ENCODE measurements around the gene LRSAM1. TPM values are rescaled to one million over a fixed set of nuclear protein-coding genes. Genes with fewer than 3 reads are reported as not detected.

LRSAM1 gene
- total and polyA plus RNA-seq, 9 of the 15 experiments (the other 6 are each of a cell fraction or from before 2014, with no cell fraction given), result 0.07 to 16.2 (median 4.7) TPM

GRCh38 chr9:127539259-127539981, 88.1 kb downstream of the LRSAM1 start (continued):
- TF ChIP-seq ZNF140 (CRISPR knock-in tag; IDR thresholded peaks at IDR 0.05), result no peak
- no peak for TF ChIP-seq BRF2 (IDR thresholded peaks at IDR 0.05; ENCODE audit: borderline replicate concordance, insufficient read depth, insufficient read length)
- peak; percentile 87 for TF ChIP-seq DACH1 (IDR thresholded peaks at IDR 0.05; ENCODE audit: partially characterized antibody)

GRCh38 chr9:127539982-127540663, 88.8 kb downstream of the LRSAM1 start:
- intact Hi-C loops (cut with micrococcal nuclease), result loop anchor here (5.0 kb wide), 1 partner anchor 37 kb away; no protein-coding TSS in a partner anchor
- TF ChIP-seq HNRNPL (IDR thresholded peaks at IDR 0.05; ENCODE audit: low read depth, low read length) (no peak), CXXC5 (CRISPR knock-in tag; IDR thresholded peaks at IDR 0.05) (peak; percentile 32; the same call in 1 of the 2 replicates)
- TF ChIP-seq, protein P1, sequence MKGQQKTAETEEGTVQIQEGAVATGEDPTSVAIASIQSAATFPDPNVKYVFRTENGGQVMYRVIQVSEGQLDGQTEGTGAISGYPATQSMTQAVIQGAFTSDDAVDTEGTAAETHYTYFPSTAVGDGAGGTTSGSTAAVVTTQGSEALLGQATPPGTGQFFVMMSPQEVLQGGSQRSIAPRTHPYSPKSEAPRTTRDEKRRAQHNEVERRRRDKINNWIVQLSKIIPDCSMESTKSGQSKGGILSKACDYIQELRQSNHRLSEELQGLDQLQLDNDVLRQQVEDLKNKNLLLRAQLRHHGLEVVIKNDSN (CRISPR knock-in tag; IDR thresholded peaks at IDR 0.05), result peak; percentile 43; the same call in 1 of the 2 replicates

More at GRCh38 chr9:127539982-127540663, 88.8 kb downstream of the LRSAM1 start:
- Histone ChIP-seq H3K79me2 (ENCODE audit: control insufficient read depth, insufficient read depth, low read length) (peaks cover 63% of the 10 kb centered on the region), H3K9ac (ENCODE audit: insufficient read depth in 1 of 2, low read depth in 2 of 2, low read length in 2 of 2) (peak overlapping the region; percentile 23 to 36; a peak in 3 of 4 replicates), H3K27ac (ENCODE audit: extremely low read depth, low read depth, low read length) (peak overlapping the region; percentile 67; the same call in 2 of the 3 replicates), H3K27me3 (ENCODE audit: control insufficient read depth in 2 of 2, insufficient read depth in 2 of 2, low read length in 2 of 2) (no peaks in the 10 kb centered on the region), H3K4me2 (ENCODE audit: insufficient read depth, low read length) (peak overlapping the region; percentile 62), H2AFZ (ENCODE audit: low read depth, low read length) (0 out of 2 replicates have a peak overlapping the region, but pooled peaks have one; percentile 44), H3K4me1 (replicated peaks in 1 of 2; ENCODE audit: control insufficient read depth in 2 of 2, insufficient read depth in 2 of 2, low read length in 2 of 2) (peaks cover 29 to 59% of the 10 kb centered on the region in 2 experiments), H3K4me3 (no peak overlapping the region), H4K20me1 (replicated peaks; ENCODE audit: control insufficient read depth, insufficient read depth, low read length) (no peaks in the 10 kb centered on the region; the same call in none of the 2 replicates), H3K9me1 (ENCODE audit: control insufficient read depth, insufficient read depth, low read length) (no peaks in the 10 kb centered on the region), H3K9me3 (replicated peaks; ENCODE audit: control insufficient read depth, insufficient read depth, low read depth, low read length) (no peaks in the 10 kb centered on the region), H3K36me3 (ENCODE audit: control insufficient read depth, insufficient read depth, low read length) (peaks cover 22% of the 10 kb centered on the region; the same call in 1 of the 3 replicates)
- DNase-seq (ENCODE audit: extremely low read depth in 1 of 4, low spot score in 3 of 4), result no peak
- no TSS peak for BruUV-seq (replicated peaks)
- CTCF ChIA-PET (ENCODE audit: low intra/inter-chr PET ratio), result interaction anchor here (0.6 kb wide), 1 partner anchor 598 kb away, joined by 3 read pairs; no protein-coding TSS in a partner anchor
- in situ Hi-C loops (cut with MboI), result no loop called here
- ATAC-seq, result peak; percentile 27; the same call in 2 of the 3 replicates
- 42% methylated on average over 15 of the region's 15 CpGs for WGBS (ENCODE audit: insufficient coverage, low coverage, missing lambda C conversion rate)
- POLR2A ChIA-PET, result interaction anchor here (0.6 to 1.3 kb wide), 4 partner anchors 9 to 319 kb away, joined by 4 read pairs; no protein-coding TSS in a partner anchor
- no peak for FAIRE-seq

All from K562 (cell line).